ENCODE measurements around the gene FAM171A1. TPM values are rescaled to one million over a fixed set of nuclear protein-coding genes. Genes with fewer than 3 reads are reported as not detected.
"Not testable (repeated sequence)": the region's sequence is repeated elsewhere in the genome, so short reads cannot be mapped to it uniquely, and the experiment has no call there.

FAM171A1 gene
- total RNA-seq, 2 donors from 2014 or later = 2.7 to 8.0 TPM

GRCh38 chr10:15333181-15333580, 37.9 kb downstream of the FAM171A1 start:
- not testable (repeated sequence) for H3K27ac Mint-ChIP-seq; H3K4me3 Mint-ChIP-seq; DNase-seq; H3K36me3 Mint-ChIP-seq (ENCODE audit: low read depth); H3K27me3 Mint-ChIP-seq; H3K4me1 Mint-ChIP-seq; ATAC-seq; H3K9me3 ChIP-seq (ENCODE audit: control insufficient read depth, low read length, poor library complexity, severe bottlenecking)

- DNase-seq = no peak
Observed at GRCh38 chr10:15331461-15331860, 39.6 kb downstream of the FAM171A1 start.

DNA sequence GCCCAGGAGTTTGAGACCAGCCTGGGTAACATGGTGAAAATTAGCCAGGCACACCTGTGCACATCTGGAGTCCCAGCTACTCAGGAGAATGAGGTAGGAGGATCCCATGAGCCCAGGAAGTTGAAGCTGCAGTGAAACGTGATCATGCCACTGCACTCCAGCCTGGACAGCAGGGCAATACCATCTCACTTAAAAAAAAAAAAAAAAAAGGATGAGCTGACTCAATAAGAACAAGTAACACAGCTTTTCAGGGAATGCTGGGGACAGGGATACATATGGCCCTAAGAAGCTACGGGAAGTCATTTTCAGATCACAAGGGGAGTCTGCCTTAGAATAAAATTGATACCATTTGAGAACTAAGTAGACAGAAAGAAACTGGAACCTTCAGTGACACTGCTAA, 41.7 kb downstream of the FAM171A1 start:
- no peaks in the 10 kb centered on the region for H3K9me3 ChIP-seq (ENCODE audit: control insufficient read depth, low read length, poor library complexity, severe bottlenecking)
- ATAC-seq (no peak), DNase-seq (no peak)
- Mint-ChIP-seq H3K4me3 (no peak overlapping the region), H3K36me3 (ENCODE audit: low read depth) (no peaks in the 10 kb centered on the region), H3K27me3 (no peaks in the 10 kb centered on the region), H3K27ac (no peak overlapping the region), H3K4me1 (peaks cover 4% of the 10 kb centered on the region)

More at GRCh38 chr10:15331461-15331860, 39.6 kb downstream of the FAM171A1 start:
- no peak overlapping the region for H3K27ac Mint-ChIP-seq
- no peaks in the 10 kb centered on the region for H3K36me3 Mint-ChIP-seq (ENCODE audit: low read depth)
- H3K4me1 Mint-ChIP-seq = peaks cover 4% of the 10 kb centered on the region
- ATAC-seq = no peak
- H3K4me3 Mint-ChIP-seq = no peak overlapping the region
- H3K27me3 Mint-ChIP-seq = no peaks in the 10 kb centered on the region
- no peaks in the 10 kb centered on the region for H3K9me3 ChIP-seq (ENCODE audit: control insufficient read depth, low read length, poor library complexity, severe bottlenecking)

DNA sequence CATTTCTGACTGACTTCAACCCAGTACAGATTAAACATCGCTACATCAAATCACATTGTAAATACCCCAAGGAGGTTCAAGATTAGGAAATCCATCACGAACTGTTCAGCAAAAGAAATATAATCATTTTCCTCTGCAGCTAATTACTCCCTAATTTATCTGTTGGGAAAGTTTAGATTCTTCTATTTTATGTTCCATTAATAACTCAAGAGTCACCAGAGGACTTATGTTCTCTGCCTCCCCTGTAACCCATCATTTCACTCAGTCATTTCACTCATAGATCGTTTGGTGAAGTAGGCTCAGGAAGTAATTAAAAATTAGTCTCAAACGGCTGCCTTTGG, 45.2 kb downstream of the FAM171A1 start:
- H3K9me3 ChIP-seq (ENCODE audit: control insufficient read depth, low read length, poor library complexity, severe bottlenecking) = no peaks in the 10 kb centered on the region
- Mint-ChIP-seq H3K36me3 (ENCODE audit: low read depth) (no peaks in the 10 kb centered on the region), H3K4me1 (peaks cover 2% of the 10 kb centered on the region), H3K4me3 (no peak overlapping the region), H3K27ac (no peak overlapping the region), H3K27me3 (no peaks in the 10 kb centered on the region)
- DNase-seq (no peak), ATAC-seq (no peak)

- H3K36me3 Mint-ChIP-seq (ENCODE audit: low read depth) = no peaks in the 10 kb centered on the region
- no peak overlapping the region for H3K4me3 Mint-ChIP-seq
- no peak for DNase-seq
- peaks cover 2% of the 10 kb centered on the region for H3K4me1 Mint-ChIP-seq
- ATAC-seq = no peak
- no peak overlapping the region for H3K27ac Mint-ChIP-seq
- no peaks in the 10 kb centered on the region for H3K9me3 ChIP-seq (ENCODE audit: control insufficient read depth, low read length, poor library complexity, severe bottlenecking)
- H3K27me3 Mint-ChIP-seq = no peaks in the 10 kb centered on the region
Observed at GRCh38 chr10:15325243-15325943, 45.7 kb downstream of the FAM171A1 start.

DNA sequence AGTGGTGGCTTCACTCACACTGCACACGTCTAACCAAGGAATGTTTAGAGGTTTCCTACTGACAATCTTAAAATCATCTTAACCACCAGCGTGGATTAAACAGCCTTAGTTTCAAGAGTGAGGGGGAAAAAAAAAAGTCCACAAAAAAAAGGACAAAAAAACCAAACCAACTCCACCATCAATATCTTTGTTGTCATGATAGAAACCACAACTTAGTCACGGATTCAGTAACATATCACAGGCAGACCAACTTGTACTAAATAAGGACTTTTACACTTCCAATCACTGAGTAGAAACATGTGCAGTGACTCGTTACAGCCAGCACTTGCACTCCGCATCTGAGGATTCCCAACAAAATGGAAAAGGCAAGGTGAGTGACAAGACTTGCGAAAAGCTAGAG, 46.5 kb downstream of the FAM171A1 start:
- Mint-ChIP-seq H3K27ac (no peak overlapping the region), H3K4me1 (peaks cover 2% of the 10 kb centered on the region), H3K36me3 (ENCODE audit: low read depth) (no peaks in the 10 kb centered on the region), H3K4me3 (no peak overlapping the region), H3K27me3 (no peaks in the 10 kb centered on the region)
- DNase-seq (no peak), ATAC-seq (no peak)
- H3K9me3 ChIP-seq (ENCODE audit: control insufficient read depth, low read length, poor library complexity, severe bottlenecking) = no peaks in the 10 kb centered on the region

DNA sequence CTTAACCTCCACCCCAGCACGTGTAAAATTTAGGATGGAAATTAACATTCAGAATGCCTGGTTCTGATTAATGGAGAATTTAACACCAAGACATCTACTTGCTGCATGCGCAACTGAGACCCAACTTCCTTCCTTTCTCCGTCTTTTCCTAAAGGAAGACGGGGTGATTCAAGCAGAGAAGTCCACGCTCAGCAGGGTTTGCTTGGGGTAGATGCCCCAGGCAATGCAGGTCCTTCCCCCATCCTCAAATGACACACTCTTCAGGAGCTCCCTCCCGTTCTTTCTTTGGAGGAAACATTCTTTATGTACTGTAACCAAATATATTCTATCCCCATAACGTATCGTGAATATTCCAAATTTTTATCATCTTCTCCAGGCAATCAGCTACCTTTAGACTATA, 47.0 kb downstream of the FAM171A1 start:
- Mint-ChIP-seq H3K36me3 (ENCODE audit: low read depth) (no peaks in the 10 kb centered on the region), H3K27ac (no peak overlapping the region), H3K4me1 (peaks cover 2% of the 10 kb centered on the region), H3K4me3 (no peak overlapping the region), H3K27me3 (no peaks in the 10 kb centered on the region)
- no peak for DNase-seq
- H3K9me3 ChIP-seq (ENCODE audit: control insufficient read depth, low read length, poor library complexity, severe bottlenecking) = no peaks in the 10 kb centered on the region
- no peak for ATAC-seq

- Mint-ChIP-seq H3K36me3 (ENCODE audit: low read depth) (no peaks in the 10 kb centered on the region), H3K4me3 (no peak overlapping the region), H3K27me3 (no peaks in the 10 kb centered on the region), H3K27ac (no peak overlapping the region), H3K4me1 (no peaks in the 10 kb centered on the region)
- ATAC-seq (no peak), DNase-seq (no peak)
- no peaks in the 10 kb centered on the region for H3K9me3 ChIP-seq (ENCODE audit: control insufficient read depth, low read length, poor library complexity, severe bottlenecking)
Observed at GRCh38 chr10:15322356-15322755, 48.7 kb downstream of the FAM171A1 start.

GRCh38 chr10:15321431-15322341, 49.4 kb downstream of the FAM171A1 start:
- H3K4me1 Mint-ChIP-seq = peaks cover 2% of the 10 kb centered on the region
- H3K27me3 Mint-ChIP-seq = no peaks in the 10 kb centered on the region
- DNase-seq (no peak), ATAC-seq (no peak)
- H3K4me3 Mint-ChIP-seq = no peak overlapping the region
- no peak overlapping the region for H3K27ac Mint-ChIP-seq
- H3K36me3 Mint-ChIP-seq (ENCODE audit: low read depth) = no peaks in the 10 kb centered on the region
- H3K9me3 ChIP-seq (ENCODE audit: control insufficient read depth, low read length, poor library complexity, severe bottlenecking) = no peaks in the 10 kb centered on the region

DNA sequence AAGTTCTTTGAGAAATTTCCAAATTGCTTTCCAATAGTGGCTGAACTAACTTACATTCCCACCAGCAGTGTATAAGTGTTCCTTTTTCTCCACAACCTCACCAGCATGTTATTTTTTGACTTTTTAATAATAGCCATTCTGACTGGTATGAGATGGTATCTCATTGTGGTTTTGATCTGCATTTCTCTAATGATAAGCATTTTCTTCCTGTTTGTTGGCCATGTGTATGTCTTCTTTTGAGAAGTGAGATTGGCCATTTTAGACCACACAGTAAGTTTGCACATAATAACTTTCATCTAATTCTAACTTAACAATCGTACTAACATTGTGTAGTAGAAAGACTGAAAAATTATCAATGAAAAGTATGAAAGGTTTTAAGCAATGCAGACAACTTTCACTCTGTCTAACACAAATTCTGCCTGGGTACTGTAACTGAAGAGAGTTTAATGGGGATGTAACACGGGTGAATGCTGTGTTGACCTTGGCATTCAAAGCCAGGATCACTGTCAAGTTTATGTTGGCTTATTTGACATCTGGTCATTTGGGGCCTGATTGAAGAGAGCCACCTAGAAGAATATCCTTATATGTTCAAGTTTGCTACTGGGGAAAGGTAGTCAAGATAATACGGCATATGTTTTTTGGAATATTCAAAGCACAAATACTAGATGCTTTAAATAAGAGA, 50.4 kb downstream of the FAM171A1 start:
- Mint-ChIP-seq H3K36me3 (ENCODE audit: low read depth) (no peaks in the 10 kb centered on the region), H3K4me3 (no peak overlapping the region), H3K27me3 (no peaks in the 10 kb centered on the region), H3K27ac (no peak overlapping the region), H3K4me1 (peaks cover 2% of the 10 kb centered on the region)
- no peaks in the 10 kb centered on the region for H3K9me3 ChIP-seq (ENCODE audit: control insufficient read depth, low read length, poor library complexity, severe bottlenecking)
- DNase-seq (no peak), ATAC-seq (no peak)

DNA sequence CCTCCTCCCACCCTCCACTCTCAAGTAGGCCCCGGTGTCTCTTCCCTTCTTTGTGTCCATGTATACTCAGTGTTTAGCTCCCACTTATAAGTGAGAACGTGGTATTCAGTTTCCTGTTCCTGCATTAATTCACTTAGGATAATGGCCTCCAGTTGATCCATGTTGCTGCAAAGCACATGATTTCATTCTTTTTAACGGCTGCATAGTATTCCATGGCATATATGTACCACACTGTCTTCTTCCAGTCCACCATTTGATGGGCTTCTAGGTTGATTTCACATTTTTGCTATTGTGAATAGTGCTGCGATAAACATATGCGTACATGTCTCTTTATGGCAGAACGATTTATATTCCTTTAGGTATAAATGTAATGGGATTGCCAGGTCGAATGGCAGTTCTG, 51.0 kb downstream of the FAM171A1 start:
- no peaks in the 10 kb centered on the region for H3K9me3 ChIP-seq (ENCODE audit: control insufficient read depth, low read length, poor library complexity, severe bottlenecking)
- Mint-ChIP-seq H3K27ac (no peak overlapping the region), H3K4me1 (peaks cover 2% of the 10 kb centered on the region), H3K4me3 (no peak overlapping the region), H3K27me3 (no peaks in the 10 kb centered on the region), H3K36me3 (ENCODE audit: low read depth) (no peaks in the 10 kb centered on the region)
- no peak for DNase-seq
- no peak for ATAC-seq

- H3K9me3 ChIP-seq (ENCODE audit: control insufficient read depth, low read length, poor library complexity, severe bottlenecking) = no peaks in the 10 kb centered on the region
- Mint-ChIP-seq H3K27me3 (no peaks in the 10 kb centered on the region), H3K4me1 (peaks cover 7% of the 10 kb centered on the region), H3K4me3 (no peak overlapping the region), H3K36me3 (ENCODE audit: low read depth) (no peaks in the 10 kb centered on the region), H3K27ac (no peak overlapping the region)
- ATAC-seq (no peak), DNase-seq (no peak)
Observed at GRCh38 chr10:15316871-15317464, 54.1 kb downstream of the FAM171A1 start.

GRCh38 chr10:15316145-15316544, 54.9 kb downstream of the FAM171A1 start:
- H3K9me3 ChIP-seq (ENCODE audit: control insufficient read depth, low read length, poor library complexity, severe bottlenecking) = no peaks in the 10 kb centered on the region
- H3K4me1 Mint-ChIP-seq = peaks cover 7% of the 10 kb centered on the region
- H3K27ac Mint-ChIP-seq = no peak overlapping the region
- H3K4me3 Mint-ChIP-seq = peak overlapping the region; percentile 12
- H3K36me3 Mint-ChIP-seq (ENCODE audit: low read depth) = no peaks in the 10 kb centered on the region
- no peaks in the 10 kb centered on the region for H3K27me3 Mint-ChIP-seq
- DNase-seq = no peak
- no peak for ATAC-seq

Data from T-helper 17 cell (primary cell).